NCI-H2196 treated with DMSO at 0.1 percent for 48 hours (cell line): Measurements from ENCODE around the gene KLC1.
"Not testable (repeated sequence)": the region's sequence is repeated elsewhere in the genome, so short reads cannot be mapped to it uniquely, and the experiment has no call there.

Source experiments
- DNase-seq: peaks from one replicate; lab custom pipeline; 2025; ENCODE audit not compliant: unreplicated experiment; lab: John Stamatoyannopoulos, UW

Gene KLC1

DNA sequence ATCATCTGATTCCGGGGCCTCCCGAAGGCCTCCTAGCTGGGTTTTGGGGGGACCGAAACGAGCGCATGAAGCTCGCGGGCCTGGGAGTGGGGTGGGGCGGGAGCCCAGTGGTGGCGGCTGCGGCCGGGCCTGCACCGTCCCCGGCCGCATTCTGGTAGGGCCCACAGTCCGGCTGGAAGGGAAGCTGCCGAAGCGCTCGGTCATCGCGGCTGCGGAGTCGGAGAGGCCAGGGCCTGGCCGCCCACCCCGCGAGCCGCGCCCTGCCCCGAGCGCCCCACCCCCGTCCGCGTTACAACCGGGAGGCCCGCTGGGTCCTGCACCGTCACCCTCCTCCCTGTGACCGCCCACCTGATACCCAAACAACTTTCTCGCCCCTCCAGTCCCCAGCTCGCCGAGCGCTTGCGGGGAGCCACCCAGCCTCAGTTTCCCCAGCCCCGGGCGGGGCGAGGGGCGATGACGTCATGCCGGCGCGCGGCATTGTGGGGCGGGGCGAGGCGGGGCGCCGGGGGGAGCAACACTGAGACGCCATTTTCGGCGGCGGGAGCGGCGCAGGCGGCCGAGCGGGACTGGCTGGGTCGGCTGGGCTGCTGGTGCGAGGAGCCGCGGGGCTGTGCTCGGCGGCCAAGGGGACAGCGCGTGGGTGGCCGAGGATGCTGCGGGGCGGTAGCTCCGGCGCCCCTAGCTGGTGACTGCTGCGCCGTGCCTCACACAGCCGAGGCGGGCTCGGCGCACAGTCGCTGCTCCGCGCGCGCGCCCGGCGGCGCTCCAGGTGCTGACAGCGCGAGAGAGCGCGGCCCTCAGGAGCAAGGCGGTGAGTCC is at the start of gene KLC1:
KLC1 (plus strand) TSS at position 528 of the 819 bp plus-strand sequence. CDS start 25,354 bp downstream, outside the sequence.
- no peak for DNase-seq

DNA sequence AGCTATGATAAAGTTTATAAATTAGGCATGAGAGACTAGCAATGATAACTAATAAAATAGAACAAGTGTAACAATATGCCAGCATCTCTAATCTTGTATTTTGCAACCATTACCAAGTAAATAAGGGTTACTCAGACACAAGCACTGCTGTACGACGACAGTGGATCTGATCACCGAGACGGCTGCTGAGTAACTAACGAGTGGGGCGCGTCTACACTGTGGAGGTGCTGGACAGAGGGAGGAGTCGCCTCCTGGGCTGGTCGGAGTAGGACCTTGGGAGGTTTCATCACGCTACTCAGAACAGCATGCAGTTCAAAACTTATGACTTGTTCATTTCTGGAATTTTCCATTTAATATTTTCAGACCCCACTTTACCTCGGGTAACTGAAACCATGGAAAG is 47.8 kb upstream of the KLC1 start:
- DNase-seq, result no peak

DNA sequence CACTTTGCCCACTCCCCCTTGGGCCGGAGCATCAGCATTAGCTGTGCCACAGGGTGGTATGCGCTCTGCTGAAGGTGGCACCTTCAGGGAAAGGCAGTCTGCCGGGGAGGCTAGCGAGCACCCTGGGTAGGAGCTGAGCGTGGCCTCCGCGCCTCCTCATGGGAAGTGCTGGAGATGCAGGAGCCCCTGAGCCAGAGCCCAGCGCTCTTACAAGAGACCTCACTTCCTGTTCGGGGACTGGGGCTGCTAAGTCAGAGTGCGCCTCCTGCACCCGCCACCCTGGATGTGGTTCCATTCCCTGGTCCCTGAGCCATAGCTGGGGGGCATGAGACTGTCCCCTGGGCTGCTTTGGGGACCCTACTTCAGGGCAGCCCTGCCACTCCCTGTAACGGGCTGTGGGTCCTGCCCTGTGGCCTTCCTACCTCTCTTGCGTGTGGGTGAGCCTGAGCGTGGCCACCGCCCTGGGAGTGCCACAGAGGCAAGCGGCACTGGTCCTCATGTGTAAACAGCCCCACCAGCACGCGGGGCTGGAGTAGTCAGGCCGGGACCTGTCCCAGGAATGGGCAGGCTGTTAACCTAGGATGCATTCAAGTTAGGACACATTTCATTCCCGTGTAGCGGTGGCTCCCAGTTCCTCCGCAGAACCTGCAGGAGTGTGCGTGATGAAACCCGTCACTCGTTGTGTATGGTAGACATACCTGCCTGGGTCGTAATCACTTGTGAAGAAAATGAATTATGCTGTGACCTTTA is 46.9 kb upstream of the KLC1 start:
- no peak for DNase-seq

DNA sequence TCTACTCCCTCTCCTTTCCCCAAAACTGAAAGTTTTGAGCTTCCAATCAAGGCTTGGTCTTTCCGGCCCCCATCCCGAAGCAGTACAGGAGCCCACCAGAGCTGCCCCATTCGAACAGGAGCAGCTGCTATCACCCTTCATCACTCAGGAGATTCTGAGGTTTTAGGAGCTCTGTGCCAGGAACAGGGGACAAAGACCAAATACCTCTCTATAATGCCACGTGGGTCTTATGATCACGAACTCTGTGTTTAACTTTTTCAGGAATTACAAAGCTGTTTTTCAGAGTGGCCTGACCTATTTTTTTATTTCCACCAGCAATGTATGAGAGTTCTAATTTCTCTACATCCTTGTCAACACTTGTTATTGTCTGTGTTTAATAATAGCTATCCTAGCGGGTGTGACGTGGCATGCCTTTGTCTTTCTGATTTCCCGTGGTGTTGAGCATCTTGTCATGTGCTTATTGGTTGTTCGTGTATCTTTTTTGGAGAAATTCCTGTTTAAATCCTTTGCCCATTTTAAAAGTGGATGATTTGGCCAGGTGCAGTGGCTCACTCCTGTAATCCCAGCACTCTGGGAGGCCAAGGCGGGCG is 44.6 kb upstream of the KLC1 start:
- no peak for DNase-seq

DNA sequence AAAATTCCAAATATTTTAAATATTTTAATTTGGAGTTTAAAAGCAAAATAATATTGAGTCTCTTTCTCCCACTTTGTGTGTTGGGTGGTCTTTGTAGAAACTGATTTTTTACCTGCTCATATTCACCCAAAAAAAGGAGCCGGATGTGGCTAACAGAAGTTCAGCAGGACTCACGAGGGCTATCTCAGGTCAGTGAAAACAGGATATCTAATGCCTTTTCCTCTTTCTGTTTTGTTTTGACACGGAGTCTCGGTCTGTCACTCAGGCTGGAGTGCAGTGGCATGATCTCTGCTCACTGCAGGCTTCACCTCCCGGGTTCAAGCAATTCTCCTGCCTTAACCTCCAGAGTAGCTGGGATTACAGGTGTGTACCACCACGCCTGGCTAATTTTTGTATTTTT is 35.4 kb upstream of the KLC1 start:
- DNase-seq, result no peak

DNA sequence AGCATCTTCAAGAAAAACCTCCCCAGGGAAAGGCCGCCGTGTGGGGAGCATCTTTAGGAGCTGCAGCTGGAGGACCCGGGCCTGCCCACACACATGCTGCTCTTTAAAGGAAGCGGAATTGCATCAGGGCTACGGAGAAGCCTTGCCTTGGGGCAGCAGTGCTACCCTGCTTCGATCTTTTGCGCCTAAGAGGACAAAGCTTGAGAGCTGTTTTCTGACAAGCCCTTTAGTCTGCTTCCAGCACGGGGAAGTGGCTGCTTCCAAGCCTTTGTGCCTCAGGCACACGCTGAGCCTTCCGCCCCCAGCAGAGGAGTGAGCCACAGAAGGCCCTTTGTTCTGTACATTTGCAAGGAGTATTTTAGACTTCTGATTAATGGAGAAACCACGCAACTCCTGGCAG is 34.7 kb upstream of the KLC1 start:
- no peak for DNase-seq

DNA sequence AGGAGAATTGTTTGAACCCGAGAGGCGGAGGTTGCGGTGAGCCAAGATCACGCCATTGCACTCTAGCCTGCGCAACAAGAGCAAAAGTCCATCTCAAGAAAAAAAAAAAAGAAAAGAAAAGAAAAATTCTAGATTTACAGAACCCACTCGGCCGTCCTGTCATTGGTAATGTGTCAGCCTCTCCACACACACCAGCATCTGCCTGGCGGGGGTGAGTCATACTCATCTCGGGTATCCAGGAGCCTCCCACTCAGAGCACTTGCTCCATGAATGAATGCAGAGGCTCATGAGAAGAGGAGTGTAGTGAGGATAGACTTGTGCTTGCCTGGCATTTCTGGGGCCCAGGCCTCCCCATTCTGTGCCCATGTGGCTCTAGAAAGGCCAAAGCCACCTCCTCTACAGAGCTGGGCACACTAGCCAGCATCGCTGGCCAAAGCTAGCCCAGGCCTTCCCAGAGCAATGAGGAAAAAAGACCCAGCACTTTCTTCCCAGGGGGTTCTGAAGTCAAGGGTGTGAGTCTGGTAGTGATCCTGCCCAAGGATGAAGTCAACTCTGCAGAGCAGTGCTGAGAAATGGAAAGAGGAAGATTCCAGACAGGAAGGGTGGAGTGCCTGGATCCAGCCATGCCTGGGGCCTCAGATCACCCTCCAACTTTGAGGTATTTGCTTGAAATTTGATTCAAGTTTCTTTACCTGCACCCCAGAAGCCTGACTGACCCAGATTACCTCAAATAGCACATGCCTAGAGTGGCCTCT is 31.2 kb upstream of the KLC1 start:
- no peak for DNase-seq

DNA sequence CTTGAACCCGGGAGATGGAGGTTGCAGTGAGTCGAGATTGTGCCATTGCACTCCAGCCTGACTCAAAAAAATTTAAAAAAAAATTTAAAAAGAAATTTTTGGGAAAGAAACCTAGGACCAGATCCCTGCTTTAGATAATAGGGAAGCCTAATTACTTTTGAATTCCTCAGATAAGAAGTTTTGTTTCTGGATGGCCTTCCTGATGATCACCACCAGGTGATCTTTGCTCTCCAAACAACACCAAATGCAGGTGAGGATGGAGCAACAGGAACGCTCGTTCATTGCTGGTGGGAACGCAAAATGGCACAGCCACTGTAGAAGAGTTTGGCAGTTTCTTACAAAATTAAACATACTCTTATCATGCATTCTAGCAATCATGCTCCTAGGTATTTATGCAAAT is 28.5 kb upstream of the KLC1 start:
- DNase-seq, result no peak

DNA sequence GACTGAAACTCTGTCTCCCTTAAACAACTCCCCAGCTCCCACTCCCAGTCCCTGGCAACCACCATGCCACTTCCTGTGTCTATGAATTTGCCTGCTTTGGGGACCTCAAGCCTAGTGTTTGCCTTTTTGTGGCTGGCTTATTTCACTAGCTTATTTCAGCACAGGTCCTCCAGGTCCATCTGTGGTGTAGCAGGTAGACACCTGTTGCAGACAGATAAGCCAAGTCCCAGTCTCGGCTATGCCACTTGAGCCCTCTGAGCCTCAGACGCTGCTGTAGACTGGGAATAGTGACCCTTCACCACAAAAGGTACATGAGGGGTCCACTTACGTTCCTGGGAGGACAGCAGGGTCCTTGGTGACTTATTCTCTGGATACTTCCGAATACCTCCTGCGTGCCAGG is 24.4 kb upstream of the KLC1 start:
- DNase-seq, result no peak

DNA sequence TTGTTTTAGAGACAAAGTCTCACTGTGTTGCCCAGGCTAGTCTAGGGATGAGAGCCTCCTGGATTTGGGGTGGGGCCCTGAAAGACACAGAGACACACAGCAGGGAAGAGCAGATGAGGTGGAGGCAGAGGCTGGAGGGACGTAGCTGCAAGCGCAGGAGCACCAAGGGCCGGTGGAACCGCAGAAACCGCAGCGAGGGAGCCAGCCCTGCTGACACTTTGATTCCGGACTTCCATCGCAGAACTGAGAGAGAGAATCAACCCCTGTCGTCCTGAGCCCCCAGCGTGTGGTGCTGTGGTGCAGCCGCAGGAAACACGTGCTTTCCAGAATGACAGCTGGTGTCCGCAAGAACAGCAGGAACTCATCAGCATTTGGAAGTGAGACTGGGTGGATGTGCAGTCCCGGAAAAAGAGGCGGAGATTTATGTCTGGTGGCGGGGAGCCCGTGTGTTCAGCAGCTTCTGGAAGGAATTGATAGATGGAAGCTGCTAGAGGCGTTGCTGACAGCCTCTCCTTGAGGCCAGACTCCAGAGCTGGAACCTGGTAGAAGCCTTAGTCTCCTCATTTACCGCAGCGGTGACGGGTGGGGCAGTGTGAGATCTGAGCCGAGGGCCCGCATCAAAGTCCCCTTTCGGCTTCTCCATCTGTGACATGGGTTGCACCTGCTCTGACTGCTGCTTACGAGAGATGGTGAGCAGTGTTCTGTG is 21.9 kb upstream of the KLC1 start:
- DNase-seq, result no peak

DNA sequence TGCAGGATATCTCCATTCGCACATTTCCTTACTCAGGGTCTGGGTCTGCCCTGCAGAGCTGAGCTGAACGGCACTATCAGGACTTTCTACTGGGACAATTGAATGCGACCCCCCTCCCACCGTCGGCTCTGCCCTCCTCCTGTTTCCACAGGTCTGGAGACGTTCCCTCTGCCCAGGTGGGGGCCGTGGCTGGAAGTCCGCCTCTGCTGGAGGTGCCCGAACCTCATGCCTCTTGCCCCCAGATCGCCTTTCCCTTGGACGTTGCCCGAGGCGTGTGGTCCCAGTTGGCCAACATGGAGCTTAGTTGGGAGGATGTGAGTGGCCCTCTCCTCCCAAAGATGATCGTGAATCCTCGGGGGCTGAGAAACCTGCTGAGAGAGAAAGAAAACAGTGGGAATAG is 21.2 kb upstream of the KLC1 start:
- no peak for DNase-seq

DNA sequence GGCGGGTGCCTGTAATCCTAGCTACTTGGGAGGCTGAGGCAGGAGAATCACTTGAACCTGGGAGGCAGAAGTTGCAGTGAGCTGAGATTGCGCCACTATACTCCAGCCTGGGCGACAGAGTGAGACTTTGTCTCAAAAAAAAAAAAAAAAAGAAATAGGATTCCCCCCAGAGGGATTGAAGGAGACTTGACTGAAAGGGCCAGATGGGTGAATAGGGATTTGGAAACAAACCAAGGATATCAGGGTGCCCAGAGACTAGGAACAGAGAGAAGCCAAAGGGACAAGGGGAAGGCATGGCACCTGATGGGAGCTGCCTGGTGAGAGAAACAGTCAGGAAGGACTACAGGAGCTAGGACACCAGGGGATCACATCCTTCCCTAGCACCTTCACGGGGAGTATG is 19.9 kb upstream of the KLC1 start:
- DNase-seq, result not testable (repeated sequence)

DNA sequence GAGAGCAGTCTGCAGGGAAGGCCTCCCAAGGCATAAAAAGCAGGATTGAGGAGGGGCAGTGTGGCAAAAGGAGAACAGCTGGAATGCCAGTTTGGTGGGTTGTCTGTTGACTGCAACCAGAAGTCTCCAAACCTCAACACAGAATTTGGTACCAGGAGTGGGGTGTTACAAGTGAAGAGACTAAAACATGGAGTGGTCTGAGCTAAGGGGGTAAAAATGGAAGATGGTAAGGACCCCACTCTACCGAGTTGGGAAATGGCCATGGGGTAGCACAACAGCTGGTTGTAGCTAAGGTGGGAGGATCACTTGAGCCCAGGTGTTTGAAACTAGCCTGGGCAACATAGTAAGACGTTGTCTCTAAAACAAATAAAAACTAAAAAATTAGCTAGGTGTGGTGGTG is 17.8 kb upstream of the KLC1 start:
- DNase-seq, result no peak

DNA sequence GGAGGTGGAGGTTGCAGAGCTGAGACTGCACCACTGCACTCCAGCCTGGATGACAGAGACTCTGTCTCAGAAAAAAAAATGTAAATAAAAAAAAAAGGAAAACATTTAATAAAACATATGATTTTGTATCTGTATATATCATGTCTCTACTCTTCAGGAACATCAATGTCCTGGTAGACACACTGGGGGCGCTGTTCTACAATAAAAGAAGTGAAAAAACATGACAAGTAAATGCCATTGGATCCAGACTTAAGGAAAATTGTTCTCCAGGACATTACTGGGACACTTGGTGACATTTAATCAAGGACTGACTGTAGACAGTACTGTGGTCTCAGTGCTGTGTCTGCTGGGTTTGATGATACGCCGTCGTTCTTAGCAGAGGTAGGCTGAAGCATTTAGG is 15.5 kb upstream of the KLC1 start:
- DNase-seq, result no peak

DNA sequence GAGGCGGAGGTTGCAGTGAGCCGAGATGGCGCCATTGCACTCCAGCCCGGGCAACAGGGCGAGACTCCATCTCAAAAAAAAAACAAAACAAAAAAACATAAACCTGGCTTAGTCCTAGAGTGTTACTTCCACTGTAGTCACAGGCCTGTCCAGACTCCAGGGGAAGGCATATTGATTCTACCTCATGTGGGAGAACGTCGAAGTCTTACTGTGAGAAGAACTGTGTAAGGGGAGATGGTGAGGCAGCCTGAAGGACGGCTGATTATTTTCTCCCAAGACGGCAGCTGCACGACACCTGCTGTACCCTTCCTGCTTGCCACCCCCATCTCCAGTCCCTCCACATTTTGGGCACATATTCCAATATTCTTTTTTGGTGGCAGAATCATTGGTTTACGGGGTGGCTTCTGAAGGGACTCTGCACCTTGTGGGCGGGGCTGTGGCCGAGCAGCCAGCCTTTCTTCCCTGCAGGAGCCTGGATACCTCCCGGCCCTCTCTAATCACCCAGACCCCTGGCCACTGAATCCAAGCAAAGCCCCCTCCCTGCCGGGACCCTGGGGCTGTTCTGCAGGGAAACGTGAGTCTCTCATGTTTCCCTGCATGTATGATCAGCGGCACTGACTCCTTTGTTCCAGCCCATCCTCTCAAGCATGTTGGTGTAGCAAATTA is 12.2 kb upstream of the KLC1 start:
- DNase-seq, result no peak

DNA sequence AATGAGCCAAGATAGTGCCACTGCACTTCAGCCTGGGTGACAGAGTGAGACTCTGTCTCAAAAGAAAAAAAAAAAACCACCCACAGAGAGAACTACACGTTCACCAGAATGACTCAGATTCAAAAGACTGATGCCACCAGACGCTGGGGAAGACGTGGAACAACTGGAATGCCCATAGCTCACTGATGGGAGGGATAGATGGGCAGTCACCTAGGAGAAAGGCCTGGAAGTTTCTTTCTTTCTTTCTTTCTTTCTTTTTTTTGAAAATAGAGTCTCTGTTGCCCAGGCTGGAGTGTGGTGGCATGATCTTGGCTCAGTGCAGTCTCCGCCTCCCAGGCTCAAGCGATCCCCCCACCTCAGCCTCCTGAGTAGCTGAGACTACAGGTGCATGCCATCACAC is 10.0 kb upstream of the KLC1 start:
- DNase-seq, result no peak

DNA sequence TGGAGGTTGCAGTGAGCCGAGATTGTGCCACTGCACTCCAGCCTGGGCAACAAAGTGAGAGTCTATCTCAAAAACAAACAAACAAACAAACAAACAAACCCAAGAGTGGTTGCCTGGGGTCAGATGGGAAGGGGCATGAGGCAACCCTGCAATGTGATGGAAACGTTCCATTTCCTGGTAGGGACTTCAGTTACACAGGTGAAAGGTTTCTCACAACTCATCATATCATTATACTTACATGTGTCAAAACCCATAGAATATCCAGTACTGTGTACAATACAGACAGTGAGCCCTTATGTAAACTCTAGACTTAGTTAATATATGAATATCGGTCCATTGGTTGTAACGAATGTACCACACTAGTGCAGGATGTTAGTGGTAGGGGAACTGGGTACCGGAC is 7.2 kb upstream of the KLC1 start:
- no peak for DNase-seq

DNA sequence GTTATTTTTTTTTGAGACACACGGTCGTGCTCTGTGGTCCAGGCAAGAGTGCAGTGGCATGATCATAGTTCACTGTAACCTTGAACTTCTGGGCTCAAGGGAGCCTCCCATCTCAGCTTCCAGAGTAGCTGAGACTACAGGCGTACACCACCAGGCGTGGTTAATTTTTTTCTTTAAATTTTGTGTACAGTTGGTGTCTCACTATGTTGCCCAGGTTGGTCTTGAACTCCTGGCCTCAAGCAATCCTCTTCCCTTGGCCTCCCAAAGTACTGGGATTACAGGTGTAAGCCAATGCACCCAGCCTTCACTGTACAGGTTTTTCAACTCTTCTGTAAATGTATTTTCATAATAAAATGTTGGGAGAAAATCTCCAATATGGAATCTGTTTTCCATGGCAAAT is 5.7 kb upstream of the KLC1 start:
- no peak for DNase-seq

DNA sequence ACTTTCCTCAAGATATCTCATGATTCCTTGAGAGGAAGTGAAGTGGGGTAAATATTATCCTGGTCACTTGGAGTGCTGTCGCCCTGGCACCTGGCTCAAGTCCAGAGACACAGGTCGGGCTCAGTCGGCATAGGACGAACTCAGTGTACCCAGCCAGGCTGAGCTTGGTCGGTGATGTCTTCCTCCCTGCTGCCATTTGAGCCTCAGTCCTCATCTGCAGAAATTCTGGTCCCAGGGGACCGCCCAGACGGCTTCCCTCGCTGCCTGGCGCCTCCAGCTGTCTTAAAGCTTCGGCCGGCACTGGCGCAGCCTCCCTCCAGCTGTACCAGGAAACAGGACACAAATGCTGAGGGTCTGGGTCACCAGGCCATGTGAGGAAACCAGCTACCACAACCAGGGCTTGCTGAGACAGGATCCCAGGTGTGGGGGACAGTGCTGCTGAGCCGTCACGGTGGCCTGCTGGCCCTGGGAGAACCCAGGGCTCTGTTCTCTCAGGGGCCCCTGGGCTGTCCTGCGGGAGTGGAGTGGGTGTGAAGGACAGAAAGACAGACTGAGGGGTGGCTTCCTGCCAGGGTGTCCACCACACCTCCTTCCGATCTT is 5.0 kb upstream of the KLC1 start:
- DNase-seq, result no peak

DNA sequence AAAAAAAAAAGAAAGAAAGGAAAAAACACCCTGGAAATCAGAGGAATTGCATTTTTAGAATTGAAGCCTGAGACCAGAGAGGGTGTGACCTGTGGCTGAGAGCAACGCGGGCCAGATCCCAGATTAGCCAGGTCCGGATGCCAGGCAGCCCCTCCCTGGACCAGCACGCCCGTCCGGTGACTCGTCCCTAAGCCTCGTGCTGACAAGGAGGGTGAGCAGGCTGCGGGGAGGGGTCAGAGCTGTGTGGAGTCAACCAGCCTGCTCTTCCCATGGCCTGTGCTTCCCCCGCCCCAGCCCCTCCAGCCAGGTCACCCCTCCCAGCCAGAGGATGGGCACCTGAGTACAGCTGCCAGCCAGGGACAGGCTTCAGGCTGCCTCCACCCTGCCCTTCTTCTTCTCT is 4.2 kb upstream of the KLC1 start:
- no peak for DNase-seq
